NCI-H1048 (cell line): ENCODE measurements around the gene SNHG17.
"Not testable (repeated sequence)": the region's sequence is repeated elsewhere in the genome, so short reads cannot be mapped to it uniquely, and the experiment has no call there.

Source experiments
- DNase-seq: peaks from one replicate; lab custom pipeline; 2025; lab: John Stamatoyannopoulos, UW

The SNHG17 gene

GRCh38 chr20:38420388-38421085, 14.6 kb downstream of the SNHG17 start:
- DNase-seq: no peak

GRCh38 chr20:38418509-38419204, 16.5 kb downstream of the SNHG17 start:
- no peak for DNase-seq

DNA sequence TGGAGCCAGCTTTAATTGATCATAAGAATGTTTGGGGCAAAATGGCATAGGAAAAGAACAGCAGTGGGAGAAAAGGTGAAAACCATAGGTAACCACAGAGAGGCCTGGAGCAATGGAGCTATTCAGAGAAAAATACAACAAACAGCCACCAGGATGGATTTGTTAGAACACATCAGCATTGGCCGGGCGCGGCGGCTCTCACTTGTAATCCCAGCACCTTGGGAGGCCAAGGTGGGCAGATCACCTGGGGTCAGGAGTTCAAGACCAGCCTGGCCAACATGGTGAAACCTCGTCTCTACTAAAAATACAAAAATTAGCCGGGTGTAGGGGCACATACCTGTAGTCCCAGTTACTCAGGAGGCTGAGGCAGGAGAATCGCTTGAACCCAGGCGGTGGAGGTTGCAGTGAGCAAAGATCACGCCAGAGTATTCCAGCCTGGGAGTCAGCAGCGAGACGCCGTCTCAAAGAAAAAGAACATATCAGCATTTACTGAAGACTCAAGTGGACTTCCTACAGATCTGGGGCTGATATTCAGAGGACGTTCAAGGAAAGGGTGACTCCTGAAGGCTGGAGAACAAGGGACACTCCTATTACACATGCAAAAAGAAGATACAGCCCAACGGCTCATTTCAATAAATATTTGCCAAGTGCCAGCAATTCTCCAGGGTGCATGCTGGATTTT, 20.2 kb downstream of the SNHG17 start:
- no peak for DNase-seq

DNA sequence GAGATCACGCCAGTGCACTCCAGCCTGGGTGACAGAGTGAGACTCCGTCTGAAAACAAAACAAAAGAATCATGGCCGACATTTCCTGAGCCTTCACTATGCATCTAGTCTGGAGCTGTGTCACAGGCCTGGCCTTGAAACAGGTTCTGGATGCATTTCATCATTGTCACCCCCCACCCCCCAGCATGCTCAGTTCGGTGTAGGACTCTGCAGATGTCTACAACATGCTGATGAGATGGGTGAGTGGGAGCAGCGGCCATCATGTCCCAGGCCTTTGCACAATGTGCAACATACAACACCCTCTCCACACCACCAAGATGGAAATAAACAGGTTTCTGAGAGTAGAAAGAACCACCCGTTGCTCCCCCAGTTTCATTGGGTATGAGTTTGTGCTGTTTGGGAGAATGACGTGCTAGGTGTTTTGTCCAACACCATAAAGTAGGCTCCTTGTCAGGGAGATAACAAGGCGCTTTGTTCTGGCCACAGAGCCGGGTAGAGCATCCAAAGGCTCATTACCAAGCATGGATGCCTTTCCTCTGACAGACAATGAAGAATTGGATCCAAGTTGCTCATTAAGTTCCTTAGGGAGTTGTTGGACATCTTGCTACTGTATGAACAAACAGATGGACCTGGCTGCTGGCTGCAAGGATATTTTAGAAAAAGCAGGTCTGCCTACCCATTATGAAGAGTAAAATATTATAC, 22.1 kb downstream of the SNHG17 start:
- no peak for DNase-seq

DNA sequence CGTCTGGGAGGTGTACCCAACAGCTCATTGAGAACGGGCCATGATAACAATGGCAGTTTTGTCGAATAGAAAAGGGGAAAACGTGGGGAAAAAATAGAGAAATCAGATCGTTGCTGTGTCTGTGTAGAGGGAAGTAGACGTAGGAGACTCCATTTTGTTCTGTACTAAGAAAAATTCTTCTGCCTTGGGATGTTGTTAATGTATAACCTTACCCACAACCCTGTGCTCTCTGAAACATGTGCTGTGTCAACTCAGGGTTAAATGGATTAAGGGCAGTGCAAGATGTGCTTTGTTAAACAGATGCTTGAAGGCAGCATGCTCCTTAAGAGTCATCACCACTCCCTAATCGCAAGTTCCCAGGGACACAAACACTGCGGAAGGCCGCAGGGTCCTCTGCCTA, 27.3 kb downstream of the SNHG17 start:
- not testable (repeated sequence) for DNase-seq

GRCh38 chr20:38407321-38407720, 27.8 kb downstream of the SNHG17 start:
- DNase-seq: no peak

- no peak for DNase-seq
These were observed 28.7 kb downstream of the SNHG17 start for GRCh38 chr20:38406476-38406875.

DNA sequence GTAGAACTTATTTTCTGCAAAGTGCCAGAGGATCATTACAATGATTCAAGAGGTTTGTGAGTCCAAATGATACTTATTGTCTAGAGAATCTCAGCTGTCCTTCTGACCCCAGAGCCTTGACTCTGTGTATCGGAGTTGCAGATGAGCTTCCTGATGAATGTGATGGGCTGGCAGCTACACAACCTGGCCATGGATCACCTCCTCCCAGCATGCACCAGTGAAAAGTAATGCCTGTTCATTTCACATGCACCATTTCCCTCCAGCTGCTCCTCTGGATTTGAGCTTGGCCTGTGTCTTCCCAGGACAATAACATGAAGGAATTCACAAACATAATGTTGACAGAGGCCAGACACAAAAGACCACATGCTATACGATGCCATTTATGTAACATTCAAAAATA, 30.0 kb downstream of the SNHG17 start:
- no peak for DNase-seq

- no peak for DNase-seq
These were observed 31.1 kb downstream of the SNHG17 start for GRCh38 chr20:38404016-38404415.

- no peak for DNase-seq
These were observed 32.3 kb downstream of the SNHG17 start for GRCh38 chr20:38402816-38403215.

- no peak for DNase-seq
These were observed 33.0 kb downstream of the SNHG17 start for GRCh38 chr20:38402089-38402488.

- DNase-seq: not testable (repeated sequence)
These were observed 39.3 kb downstream of the SNHG17 start for GRCh38 chr20:38395751-38396395.

DNA sequence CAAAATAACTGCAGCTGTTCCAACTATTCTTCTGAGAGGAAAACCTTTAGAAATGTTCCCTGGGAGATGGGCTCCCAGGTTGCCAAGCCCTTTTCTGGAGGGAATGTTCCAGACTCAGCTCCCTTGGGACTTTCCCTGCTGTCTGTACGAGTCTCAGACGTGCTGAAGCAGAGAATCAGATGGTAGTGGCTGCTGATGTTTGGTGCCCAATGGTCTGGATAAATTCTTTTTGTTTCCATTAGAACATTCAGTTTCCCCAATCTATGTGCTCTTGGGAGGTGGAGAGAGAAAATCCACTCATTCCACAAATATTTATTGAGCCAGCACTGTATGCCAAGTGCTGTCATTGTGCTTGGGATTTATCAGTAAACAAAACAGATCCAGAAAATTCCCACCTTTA, 40.0 kb downstream of the SNHG17 start:
- DNase-seq: no peak

DNA sequence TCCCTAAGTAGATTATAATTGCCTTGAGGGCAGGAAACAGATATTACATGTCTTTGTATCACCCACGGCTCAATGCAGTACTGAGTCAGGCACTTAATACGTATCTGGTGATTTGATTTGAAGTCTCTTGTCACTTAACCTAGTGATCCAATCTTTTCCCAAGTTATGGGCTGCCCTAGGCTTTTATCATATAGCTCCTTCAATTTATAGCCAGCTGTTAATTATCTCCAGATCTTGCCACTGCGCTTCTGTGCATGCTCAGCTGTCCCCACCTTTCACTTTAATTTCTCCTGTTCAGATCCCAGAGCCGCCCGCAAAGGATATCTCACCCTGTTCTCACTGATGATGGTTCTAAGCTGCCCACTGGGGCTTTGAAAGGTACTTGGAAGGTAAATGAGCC, 41.9 kb downstream of the SNHG17 start:
- no peak for DNase-seq

DNA sequence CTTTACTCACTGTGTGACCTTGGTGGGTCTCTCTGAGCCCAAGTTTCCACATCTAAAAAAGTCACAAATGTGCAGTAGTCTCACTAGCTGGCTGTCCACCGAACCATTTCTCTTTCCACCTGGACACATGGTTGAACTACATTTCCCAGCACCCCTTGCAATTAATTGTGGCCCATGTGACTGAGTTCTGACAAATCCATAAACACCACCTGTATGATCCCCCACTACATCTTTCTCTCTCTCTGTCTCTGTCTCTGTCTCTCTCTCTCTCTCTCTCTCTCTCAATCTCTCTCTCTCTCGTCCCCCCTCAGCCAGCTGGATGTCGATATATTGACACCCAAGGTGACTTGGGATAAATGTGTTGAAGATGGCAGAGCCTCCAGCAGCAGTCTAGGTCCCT, 42.8 kb downstream of the SNHG17 start:
- DNase-seq: no peak

GRCh38 chr20:38387953-38388352, 47.2 kb downstream of the SNHG17 start:
- no peak for DNase-seq

DNA sequence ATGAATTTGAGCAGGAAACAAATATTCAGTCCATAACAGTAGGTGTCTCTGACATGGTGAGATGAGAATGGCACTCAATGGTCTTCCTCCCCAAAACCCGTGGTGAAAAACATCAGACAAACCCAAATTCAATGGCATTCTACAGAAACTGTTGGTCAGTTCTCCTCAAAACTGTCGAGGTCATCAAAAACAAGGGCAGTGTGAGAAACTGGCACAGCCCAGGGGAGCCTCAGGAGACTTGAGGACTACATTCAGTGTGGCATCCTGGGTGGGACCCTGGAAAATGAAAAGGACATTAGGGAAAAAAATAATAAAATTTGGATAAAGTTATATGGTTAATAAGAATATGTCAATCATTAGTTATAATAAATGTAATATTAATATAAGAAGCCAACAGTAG, 48.3 kb downstream of the SNHG17 start:
- DNase-seq: no peak

- DNase-seq: no peak
These were observed 49.1 kb downstream of the SNHG17 start for GRCh38 chr20:38386004-38386403.

DNA sequence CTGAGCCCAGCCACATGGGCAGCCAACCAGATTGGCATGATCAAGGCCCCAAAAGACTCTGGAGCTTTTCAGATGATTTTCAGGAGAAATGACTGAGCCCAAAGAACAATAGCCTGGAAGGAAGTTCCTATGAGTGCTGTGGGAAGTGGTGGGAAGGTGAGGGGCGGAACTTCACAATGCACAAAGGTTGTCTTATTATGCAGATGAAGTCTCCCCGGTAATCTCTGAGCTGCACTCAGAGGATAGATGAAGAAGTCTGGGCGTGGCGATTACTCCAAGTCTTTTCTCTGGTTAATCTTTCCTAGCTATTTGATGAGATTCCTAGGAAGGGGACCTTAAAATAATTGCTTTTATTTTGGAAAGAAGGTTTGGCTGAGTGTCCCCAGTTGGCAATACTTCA, 52.0 kb downstream of the SNHG17 start:
- no peak for DNase-seq

GRCh38 chr20:38377838-38378237, 57.3 kb downstream of the SNHG17 start:
- not testable (repeated sequence) for DNase-seq

- DNase-seq: no peak
These were observed 58.0 kb downstream of the SNHG17 start for GRCh38 chr20:38377039-38377685.

DNA sequence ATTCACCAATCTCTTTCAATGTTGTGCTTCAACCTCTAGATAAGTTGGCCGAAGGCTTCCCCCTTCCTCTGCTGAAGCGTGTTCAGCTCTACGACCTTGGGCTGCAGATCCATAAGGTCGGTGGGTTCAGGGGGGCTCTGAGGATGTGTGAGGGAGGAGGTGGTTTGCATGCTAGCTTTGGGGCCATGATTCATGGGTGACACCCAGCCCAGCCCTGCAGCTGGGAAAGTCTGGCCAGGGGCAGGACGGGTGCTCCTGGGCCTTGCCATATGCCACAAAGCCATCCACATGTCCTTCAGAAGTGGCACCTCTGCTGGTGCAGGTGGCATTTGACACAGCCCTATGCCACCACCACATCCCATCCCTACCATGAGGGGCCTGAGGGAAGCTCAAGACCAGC, 61.2 kb downstream of the SNHG17 start:
- no peak for DNase-seq
